Lower leg skin (tissue), 3 donors: ENCODE data around the gene NOS3.

Source experiments
- CTCF ChIP-seq, 3 donors: fragments of 450-650 bp; IDR thresholded peaks; one replicate each; pipeline ENCODE4 v1.5.1; 2016; ENCODE audit warnings: antibody characterized with exemption in 3 of 3, mild to moderate bottlenecking in 3 of 3, moderate library complexity in 2 of 3
- POLR2A ChIP-seq, 2 donors: fragments of 450-650 bp; IDR thresholded peaks; one replicate each; pipeline ENCODE4 v1.6.1; 2016 to 2017; ENCODE audit warnings: antibody characterized with exemption in 2 of 2, mild to moderate bottlenecking in 1 of 2, moderate library complexity in 1 of 2

- TF ChIP-seq CTCF (IDR thresholded peaks at IDR 0.05) (no peak), POLR2A (IDR thresholded peaks at IDR 0.05) (no peak)
Measured at GRCh38 chr7:150947241-150947745, 43.5 kb upstream of the NOS3 start.
